ENCODE measurements around the gene BCAN.

The BCAN gene

DNA sequence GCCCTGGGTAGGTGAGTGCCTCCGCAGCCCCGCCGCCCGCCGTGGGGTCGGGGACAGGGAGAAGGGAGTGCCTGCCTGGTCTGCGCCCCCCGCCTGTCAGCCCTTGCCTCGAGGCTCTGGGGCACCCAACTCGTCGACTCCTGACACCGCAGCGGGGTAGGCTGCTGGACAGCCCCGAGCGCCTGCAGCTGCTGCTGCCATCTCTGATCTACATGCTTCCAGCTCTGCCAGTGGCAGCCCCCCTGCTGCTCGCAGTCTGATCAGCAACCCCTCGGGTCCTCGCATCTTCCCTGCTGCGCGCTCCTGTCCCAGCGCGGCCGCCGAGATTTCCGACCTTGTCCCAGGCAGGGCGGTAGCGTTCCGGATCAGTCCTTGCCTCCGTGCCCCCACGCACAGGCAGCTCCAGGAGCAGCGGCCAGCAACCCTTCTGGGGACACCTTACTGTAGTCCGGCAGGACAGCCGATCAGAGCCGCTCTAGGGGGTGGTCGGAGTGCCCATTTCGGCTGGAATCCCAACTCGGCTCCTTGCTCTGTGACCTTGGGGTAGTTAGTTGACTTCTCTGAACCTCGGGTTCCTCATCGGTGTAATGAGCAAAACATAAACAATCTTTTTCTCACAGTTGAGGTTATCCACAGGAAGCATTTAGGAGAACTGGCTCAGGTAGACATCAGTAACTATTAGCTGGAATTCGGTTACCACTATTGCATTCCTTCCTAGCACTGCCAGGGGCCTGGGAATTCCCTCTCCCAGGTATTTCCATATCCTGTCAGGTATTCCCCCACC, 540 bp downstream of the BCAN start:
- POLR2A ChIA-PET = no interaction called here
- H3K4me3 ChIP-seq (ENCODE audit: low read depth, low read length) = no peak overlapping the region
- no peak for DNase-seq (ENCODE audit: low read depth, low spot score)
- TF ChIP-seq, protein P1, sequence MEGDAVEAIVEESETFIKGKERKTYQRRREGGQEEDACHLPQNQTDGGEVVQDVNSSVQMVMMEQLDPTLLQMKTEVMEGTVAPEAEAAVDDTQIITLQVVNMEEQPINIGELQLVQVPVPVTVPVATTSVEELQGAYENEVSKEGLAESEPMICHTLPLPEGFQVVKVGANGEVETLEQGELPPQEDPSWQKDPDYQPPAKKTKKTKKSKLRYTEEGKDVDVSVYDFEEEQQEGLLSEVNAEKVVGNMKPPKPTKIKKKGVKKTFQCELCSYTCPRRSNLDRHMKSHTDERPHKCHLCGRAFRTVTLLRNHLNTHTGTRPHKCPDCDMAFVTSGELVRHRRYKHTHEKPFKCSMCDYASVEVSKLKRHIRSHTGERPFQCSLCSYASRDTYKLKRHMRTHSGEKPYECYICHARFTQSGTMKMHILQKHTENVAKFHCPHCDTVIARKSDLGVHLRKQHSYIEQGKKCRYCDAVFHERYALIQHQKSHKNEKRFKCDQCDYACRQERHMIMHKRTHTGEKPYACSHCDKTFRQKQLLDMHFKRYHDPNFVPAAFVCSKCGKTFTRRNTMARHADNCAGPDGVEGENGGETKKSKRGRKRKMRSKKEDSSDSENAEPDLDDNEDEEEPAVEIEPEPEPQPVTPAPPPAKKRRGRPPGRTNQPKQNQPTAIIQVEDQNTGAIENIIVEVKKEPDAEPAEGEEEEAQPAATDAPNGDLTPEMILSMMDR (IDR thresholded peaks at IDR 0.05; ENCODE audit: insufficient read depth, low read length, missing control alignments) = no peak
- CTCF ChIA-PET = interaction anchor here (0.7 to 12.8 kb wide), 3 partner anchors 16 to 40 kb away, joined by 3 to 185 read pairs (median 142); no protein-coding TSS in a partner anchor

DNA sequence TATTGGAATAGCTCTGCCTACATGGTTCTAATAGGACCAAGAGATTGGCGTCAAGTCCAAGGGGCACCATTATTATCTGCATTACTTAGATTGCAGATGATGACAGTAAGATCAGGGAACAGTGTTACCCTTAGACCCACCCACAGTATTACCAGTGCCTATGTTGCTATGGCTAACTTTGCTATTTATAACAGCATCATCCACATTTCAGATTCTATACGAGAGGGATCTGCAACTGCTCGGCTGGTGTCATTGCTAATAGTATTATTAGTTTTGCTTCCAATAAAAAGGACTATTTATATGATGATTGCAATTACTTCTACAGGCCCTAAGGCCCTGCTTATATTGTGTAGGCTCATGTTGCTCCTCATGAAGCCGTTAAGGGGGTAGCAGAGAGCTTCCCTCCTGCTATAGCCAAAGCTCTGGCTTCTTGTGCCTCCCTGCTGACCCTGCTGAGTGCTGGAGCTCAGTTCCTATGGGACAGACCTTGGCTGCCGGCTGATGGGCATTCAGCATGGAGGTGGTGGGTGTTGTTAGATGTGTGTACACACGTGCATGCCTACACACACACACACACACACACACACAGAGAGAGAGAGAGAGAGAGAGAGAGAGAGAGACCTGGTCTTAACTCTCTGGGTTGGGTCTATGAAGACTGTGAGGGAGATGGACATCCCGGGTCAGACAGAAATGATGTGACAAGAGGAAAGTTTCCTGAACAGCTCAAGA, 1.3 kb downstream of the BCAN start:
- no peak for DNase-seq (ENCODE audit: low read depth, low spot score)
- ChIA-PET CTCF (interaction anchor here (0.7 to 12.8 kb wide), 5 partner anchors 15 to 39 kb away, joined by 3 to 185 read pairs (median 4); no protein-coding TSS in a partner anchor), POLR2A (no interaction called here)
- TF ChIP-seq, protein P1 (IDR thresholded peaks at IDR 0.05; ENCODE audit: insufficient read depth, low read length, missing control alignments) = no peak
- H3K4me3 ChIP-seq (ENCODE audit: low read depth, low read length) = no peak overlapping the region

DNA sequence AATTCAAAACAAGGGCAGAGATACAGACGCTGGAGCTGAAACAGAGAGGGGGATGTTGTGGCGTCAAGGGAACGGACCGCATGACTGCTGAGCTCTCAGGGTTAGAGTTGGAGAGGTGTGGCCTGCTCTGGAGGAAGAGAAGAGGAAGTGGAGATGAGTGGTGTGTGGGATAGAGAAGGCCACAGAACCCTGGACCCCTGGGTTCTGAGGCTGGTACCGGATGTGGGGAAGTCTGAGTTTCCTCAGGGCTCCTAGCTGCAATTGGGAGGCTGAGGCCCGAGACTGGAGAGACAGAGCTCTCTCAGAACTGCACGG, 1.8 kb downstream of the BCAN start:
- ChIA-PET POLR2A (no interaction called here), CTCF (interaction anchor here (0.6 to 12.8 kb wide), 5 partner anchors 15 to 36 kb away, joined by 3 to 185 read pairs (median 4); no protein-coding TSS in a partner anchor)
- H3K4me3 ChIP-seq (ENCODE audit: low read depth, low read length) = no peak overlapping the region
- no peak for DNase-seq (ENCODE audit: low read depth, low spot score)
- TF ChIP-seq, protein P1 (IDR thresholded peaks at IDR 0.05; ENCODE audit: insufficient read depth, low read length, missing control alignments) = no peak

DNA sequence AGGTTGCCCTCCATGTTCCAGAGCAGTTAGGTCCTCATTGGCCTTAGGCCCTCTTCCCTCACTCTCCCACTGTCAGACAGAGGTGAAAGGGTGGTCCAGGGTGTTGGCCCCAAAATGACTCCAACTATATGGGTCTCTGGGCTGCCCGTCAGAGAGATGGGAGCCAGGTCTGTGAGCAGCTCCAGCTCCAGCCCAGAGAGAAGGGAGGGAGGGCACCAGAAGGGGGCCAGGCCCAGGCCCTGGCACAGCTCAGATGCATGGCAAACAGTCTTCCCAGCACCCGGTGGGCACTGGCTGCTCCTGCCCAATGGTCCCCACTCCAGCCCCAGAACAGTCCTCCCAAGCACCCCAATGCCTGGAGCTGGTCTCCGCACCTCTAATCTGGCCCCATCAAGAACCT, 2.2 kb downstream of the BCAN start:
- TF ChIP-seq, protein P1 (IDR thresholded peaks at IDR 0.05; ENCODE audit: insufficient read depth, low read length, missing control alignments) = no peak
- no peak overlapping the region for H3K4me3 ChIP-seq (ENCODE audit: low read depth, low read length)
- DNase-seq (ENCODE audit: low read depth, low spot score) = no peak
- ChIA-PET POLR2A (no interaction called here), CTCF (interaction anchor here (0.6 to 12.8 kb wide), 7 partner anchors 14 to 246 kb away, joined by 3 to 185 read pairs (median 4); partner anchors contain the start of gene HAPLN2)

DNA sequence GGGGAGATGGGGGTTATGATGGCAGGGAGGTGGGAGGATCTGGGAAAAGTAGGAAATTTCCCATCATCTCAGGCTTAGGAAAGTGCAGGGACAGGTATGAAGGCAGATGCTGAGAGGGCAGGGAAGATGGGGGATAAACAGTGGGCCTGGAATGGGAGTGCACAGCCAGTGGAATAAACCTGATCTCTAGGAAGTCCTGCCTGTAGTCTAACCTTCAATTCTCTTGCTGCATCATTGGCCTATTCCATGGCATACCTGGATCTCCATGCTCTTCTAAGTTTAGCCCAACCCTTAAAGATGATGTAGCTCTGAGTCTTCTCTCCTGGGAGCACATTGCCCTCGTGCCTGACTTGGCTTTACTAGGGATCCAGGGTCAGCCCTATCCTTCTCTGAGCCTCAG, 2.7 kb downstream of the BCAN start:
- ChIA-PET CTCF (interaction anchor here (1.7 to 12.8 kb wide), 4 partner anchors 14 to 246 kb away, joined by 4 to 185 read pairs (median 74); partner anchors contain the start of gene HAPLN2), POLR2A (no interaction called here)
- H3K4me3 ChIP-seq (ENCODE audit: low read depth, low read length) = no peak overlapping the region
- no peak for DNase-seq (ENCODE audit: low read depth, low spot score)
- TF ChIP-seq, protein P1 (IDR thresholded peaks at IDR 0.05; ENCODE audit: insufficient read depth, low read length, missing control alignments) = no peak

DNA sequence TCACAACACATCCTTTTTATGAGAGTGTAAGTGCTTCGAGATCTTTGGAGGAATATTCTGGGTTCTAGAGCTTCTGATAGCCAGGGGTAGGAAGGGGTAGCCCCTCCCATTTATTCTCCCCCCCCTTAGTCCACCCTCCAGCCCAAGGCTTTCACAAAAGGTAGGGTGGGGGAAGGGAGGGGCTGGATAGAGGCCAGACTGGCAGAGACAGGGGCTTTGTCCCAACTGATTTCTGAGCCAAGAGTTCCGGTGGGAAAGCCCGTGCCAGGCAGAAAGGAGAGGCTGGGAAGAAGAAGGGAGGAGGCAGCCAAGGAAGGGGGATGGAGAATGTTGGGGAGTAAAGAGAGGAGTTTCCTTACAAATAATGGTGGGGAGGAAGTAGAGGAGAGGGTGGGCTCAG, 3.1 kb downstream of the BCAN start:
- CTCF ChIA-PET = interaction anchor here (0.9 to 12.8 kb wide), 7 partner anchors 11 to 245 kb away, joined by 3 to 185 read pairs (median 4); partner anchors contain the start of gene HAPLN2
- no peak overlapping the region for H3K4me3 ChIP-seq (ENCODE audit: low read depth, low read length)
- POLR2A ChIA-PET = no interaction called here
- DNase-seq (ENCODE audit: low read depth, low spot score) = no peak
- TF ChIP-seq, protein P1 (IDR thresholded peaks at IDR 0.05; ENCODE audit: insufficient read depth, low read length, missing control alignments) = no peak

Measured in AG04449 (cell line).